HG03039 (cell line): Measurements from ENCODE around the gene NAA38.
A peak's percentile ranks its signal among the peaks of the same experiment; 100 is the strongest.

ENCODE experiments used
- ATAC-seq: cut with Tn5 transposase; IDR thresholded peaks from one replicate; pipeline ENCODE4 v1.9.1; 2021; ENCODE audit warnings: mild to moderate bottlenecking, moderate library complexity; ENCODE audit not compliant: unreplicated experiment

Gene NAA38

DNA sequence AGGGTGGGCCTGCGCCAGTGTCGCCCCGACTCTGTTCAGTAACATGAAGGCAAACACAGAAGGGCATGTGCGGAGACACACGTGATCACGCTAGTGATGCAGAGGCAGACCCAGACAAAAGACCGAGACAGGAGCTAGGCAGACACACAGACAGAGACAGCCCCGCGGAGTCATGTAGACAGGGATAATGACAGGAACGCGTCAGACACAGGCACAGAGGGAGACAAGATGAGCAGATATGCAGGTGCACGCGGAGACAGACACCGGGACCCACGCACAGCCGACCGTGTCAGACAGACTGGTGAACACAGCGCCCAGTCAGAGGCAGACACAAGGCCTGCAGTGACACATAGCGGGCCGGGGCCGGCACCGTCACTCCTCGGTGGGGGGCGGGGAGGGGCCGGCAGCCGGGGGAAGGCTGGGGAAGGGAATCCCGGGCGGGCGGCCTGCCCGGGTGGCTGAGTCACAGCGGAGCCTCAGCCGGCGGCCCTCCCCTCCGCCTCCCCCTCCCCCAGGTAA, 15.9 kb downstream of the NAA38 start:
- peak; percentile 8 for ATAC-seq

DNA sequence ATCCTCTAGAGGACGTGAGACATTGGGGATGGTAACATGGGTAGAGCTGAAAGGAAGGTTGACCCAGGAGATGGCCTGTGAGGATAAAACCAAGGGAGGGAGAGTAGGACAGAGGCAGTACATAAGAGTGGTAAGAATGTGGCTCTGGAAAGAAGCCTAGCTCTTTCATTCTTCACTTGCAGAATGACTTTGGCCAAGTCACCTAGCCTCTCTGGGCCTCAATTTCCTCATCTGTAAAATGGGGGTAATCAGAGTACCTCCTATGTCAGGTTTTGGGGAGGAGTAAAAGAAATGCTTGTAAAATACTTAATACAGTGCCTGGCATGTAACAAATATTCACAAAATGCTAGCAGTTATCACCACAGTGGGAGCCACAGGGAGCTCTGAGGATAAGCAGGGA, 16.5 kb downstream of the NAA38 start:
- ATAC-seq, result no peak

DNA sequence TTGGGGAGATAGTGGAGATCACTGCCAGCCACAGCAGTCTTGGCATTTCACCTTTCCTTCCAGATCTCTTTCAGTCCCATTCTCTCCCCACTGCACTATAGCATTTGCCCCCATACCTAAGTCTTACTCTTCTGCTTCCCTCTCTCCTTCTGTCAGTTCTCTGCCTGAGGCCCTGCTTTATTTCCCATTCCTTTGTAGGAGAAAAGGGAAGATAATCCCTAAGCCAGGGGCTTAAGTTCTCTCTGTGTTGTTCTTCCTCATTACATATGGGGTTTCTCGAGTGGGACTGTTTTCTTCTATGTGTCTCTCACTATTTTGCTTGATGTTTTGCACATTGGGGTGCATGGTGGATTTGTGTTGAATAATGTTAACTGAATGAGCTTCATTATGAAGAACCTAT, 16.9 kb downstream of the NAA38 start:
- no peak for ATAC-seq

DNA sequence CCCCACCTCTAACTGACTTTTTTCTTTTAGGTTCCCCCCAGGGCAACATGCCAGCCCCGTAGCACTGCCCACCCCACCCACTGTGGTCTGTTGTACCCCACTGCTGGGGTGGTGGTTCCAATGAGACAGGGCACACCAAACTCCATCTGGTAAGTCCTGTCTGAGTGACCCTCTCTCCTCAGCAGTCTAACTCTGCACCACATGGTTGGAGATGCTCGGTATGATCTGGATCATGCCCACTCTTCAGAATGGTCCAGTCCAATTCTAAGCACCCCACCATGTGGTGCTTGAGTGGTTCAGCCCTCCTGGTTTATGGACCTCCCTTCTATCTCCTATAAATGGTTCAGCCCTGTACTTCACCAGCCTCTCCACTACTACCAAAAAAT, 17.5 kb downstream of the NAA38 start:
- no peak for ATAC-seq

DNA sequence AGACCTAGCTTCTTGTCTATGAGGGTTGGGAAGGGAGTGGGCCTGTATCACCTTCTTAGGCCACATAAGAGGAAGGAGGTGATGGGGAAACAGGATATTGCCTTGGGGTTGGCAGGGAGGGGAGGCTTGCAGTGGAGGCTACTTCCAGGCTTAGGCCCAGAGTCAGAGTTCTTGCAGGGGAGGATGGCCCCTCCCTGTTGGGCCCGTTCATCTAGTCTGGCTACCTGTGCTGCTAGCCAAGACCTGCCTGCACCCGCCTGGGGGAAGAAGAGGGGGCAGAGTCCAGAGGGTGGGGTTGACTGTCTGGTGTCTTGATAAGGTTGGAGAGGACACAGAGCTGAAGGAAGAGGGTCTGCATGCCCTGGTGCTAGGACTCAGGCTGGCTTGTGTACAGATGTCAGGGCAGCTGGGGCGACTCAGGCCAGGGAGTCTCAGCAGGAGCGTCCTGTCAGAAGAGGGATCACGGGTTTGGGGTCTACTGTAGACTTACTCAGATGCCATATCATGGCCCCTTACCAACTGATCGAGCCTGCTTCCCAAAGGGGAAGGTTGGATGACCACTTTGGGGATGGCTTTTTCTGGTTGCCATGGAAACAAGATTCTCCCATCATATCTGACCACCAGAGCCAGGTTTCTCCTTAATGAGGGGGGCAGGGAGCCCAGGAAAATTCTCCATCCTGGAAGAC, 18.0 kb downstream of the NAA38 start:
- no peak for ATAC-seq

DNA sequence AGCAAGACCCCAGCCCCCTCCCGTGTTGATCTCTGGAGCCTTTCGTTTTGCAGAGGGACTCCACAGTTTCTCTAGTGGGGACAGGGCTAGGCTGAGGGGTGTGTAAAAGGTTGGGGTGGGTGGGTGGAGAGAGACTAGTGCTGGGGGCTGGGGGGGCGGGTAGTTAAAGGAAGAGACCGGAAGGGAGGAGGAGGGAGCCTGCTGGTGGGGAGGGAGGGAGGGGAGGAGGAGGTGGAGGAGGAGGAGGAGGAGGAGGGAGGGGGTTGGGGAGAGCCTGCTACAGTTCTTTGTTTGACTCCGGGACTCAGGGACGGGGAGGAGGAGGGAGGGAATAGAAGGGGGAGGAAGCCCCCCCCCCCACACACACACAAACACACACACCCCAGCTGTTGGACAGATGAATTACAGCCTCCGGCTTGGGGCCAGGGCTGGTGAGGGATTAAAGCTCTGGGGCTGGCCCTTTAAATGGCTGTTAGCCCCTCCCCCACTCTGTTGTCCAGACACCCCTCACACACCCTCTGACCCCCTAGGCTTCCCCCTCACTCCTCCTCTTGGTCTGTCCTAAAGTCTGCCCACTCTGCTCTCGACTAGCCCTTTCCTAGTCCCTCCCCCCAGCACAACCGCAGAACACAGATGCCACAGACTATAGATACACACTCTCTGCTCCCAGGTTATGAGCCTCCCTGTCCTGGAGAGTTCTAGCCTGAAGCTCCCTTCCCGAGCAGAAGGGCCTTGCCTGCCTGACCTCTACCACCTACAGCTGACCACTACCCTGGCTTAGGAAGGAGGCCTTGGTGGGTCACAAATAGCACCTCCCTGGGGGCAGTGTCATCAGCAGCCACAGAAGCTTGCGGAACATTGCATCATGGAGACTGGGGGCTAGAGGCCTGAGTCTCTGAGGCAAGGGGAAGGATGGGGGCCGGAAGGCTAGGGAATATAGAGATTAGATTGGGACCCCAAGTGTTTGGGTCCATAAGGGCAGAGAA, 19.0 kb downstream of the NAA38 start:
- ATAC-seq, result no peak

DNA sequence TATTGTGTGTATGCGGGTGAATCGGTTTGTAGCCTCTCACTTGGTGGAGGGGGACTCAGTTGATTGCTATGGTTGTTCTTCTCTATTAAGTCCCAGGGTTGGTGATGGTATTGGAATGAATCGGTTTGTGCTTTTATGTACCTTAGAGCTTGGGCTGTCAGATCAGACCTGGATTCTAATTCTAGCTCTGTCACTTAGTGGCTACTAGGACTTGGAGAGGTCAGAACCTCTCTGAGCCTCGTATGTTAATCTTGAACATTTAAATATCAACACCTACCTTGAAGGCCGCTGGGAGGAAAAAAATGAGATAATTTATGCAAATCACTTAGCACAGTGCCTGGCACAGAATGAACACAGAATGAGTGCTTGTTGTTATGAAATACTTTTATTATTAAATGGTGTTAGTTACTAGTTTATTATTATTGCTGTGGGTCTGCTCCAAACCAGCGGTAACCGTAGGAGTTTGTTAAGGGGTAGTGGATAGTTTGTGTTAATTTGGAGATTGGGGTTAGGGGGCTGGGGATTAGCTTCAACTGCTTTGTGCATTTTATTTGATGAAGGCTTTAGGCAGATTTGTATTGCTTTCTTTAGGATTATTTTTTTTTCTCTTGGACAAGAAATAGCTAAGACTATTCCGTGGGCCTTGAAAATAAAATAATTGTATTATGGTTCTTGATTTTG, 19.8 kb downstream of the NAA38 start:
- ATAC-seq, result no peak

DNA sequence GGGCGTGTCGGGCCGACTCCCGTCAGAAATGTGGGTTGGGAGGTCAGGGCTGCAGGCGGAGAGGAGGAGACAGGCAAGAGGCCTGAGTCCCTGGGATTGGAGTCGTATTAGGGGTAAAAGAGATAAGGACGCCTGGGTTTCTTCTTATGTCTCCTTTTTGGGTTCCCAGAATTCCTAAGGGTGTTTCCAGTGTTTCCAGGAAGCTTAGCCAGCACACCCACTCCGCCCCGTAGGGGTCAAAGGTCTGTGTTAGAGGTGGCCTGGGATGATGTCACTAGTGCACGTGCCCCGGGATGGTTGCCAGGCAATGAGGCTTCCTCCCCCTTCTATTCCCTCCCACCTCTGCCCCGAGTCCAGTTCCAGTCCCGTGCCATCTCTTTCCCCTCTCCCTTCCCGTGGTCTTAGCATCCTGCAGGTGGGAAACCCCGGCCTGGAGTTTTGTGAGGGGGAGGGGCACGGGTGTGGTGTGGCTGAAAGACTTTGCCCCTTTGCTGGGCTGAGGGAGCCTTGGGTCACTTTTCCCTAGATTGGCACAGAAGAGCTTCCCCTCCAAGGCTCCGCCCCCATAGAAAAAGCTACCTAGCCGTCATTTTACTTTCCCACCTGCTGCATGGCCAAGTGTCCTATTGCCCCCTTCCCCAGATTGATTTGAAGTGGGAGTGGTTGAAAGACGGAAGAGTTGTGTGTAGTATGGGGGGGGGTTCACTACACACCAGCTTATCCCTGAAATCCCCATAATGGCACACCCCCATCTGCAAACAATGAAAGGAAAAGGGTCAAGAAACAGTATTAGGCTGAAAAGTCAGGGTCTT, 20.6 kb downstream of the NAA38 start:
- no peak for ATAC-seq

DNA sequence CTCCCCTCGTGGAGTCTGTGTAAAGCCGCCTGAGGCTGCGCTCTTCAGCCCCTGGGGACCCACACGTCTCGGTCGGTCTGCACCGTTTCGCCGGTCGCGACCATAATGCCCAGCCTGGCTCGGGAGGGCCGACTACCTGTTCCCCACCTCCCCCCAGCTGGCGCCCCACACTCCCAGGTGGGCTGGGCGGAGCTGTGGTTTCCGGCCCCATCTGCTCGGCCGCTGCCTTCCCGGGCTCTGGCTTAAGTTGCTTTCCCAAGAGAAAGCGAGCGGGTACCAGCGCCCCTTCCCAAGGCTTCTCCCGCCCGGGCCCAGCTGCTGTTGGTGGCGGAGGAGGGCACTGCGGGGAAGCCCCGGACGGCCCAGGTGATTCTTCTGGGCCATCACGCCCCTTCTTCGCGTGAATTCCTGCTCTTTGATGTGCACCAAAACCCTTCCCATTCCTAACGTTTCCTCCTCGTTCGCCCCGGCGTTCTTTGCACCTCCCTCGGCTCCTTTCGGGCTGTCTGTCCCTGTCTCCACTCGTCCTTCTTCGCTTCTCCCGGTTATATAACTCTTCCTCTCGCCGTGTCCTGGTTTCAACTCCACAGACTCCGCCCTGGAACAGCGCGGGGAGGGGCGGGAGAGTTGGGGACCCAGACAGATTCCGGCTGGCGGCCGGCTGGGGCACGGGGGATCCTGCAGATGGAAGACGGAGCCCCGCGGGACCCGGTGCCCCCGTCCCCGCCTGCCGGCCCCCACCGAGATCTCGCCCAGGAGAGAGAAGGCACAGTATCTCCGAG, 21.4 kb downstream of the NAA38 start:
- ATAC-seq, result peak; percentile 26

DNA sequence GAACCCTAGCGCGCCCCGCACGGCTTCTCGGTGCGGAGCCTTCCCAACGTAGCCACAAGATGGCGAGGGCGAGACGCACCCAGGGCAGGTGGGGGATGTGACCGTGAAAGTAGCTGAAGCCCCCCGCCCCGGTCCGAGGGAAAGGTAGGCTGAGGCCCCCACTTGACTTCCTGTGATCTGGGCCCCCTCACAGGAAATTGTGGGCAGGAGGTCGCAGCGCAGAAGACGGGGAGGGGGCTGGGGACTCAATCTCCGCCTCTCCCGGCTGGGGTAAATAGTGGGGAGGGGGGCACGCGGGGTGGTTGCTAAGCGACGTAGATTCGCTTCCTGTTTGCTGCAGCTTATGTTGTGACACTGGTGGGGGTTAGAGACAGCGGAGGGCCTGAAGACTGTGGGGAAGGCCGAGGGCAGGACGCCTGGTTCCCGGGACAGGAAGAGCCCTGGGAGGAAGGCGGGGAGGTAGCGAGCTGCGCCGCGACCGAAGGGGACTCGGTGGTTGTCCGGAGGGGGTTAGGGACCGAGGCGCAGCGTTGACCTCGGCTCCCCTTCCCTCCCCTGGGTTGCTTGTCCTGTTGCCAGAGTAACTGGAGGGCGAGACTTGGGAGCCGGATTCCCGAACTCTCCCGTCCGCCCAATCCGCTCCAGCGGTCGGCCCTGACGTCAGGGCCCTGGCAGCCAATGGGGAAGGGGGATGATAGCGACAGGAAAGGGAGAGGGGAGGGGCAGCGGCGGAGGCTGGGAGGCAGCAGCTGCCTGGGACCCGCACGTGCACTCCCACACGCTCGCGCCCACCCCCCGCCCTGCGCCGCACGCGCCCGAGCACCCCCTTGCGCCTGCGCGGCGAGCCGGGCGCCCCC, 22.2 kb downstream of the NAA38 start:
- peak; percentile 39 for ATAC-seq

DNA sequence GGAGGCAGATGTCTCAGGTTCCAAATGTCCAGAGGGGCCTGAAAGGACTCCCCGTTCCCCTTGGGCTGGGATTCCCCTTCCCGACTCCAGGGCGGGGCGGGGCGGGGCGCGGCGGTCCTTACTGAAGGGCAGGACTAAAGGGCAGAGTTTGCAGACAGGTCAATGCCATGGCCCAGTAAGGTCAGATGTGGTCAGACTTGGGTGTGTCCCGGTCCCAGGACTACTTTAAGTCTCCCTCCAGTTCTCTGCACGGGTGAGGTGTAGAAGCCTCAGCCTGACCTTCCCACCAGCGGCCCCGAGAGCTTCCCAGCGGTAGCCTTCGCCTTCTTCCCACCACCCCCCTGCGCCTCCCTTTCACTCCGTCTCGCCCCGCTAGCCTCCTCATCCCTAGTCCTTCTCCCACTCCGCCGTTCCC, 22.8 kb downstream of the NAA38 start:
- ATAC-seq, result no peak

DNA sequence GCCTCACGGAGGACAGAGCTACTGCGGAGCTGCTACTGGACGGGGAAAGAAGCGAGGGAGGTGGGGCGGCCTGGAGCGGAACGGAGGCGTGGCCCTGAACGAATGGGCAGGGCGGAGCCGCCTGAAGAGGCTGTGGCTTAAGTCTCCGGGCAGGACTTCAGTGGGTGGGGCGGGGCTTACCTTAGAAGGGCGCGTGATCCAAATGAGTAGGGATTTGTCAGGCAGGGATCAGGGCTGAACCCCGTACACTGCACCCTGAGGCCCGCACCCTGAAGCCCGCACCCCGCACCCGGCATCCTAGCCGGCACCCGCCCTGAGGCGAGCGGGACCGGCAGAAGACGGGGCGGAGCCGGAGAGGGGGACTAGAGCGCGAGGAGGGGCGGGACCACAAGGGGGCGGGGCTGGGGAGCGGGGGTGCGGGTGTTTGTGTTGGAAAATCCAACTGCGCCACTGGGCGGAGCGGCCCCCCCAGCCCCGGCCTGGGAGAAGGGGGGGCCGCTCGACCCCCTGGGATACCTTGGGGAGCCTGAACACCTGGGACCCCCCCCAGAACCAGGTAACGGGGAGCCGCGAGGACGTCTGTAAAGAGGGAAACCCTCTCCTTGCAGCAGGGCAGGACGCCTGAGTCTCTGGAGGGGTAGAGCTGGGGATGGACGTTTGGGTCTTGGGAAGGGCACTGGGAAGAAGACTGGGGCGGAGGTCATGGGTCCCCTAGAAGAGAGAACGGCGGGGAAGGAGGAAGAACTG, 23.4 kb downstream of the NAA38 start, which contains the start of gene KDM6B:
KDM6B (plus strand) TSS at position 423 of the 747 bp plus-strand sequence. CDS start 11,338 bp downstream, outside the sequence.
- peak; percentile 36 for ATAC-seq

DNA sequence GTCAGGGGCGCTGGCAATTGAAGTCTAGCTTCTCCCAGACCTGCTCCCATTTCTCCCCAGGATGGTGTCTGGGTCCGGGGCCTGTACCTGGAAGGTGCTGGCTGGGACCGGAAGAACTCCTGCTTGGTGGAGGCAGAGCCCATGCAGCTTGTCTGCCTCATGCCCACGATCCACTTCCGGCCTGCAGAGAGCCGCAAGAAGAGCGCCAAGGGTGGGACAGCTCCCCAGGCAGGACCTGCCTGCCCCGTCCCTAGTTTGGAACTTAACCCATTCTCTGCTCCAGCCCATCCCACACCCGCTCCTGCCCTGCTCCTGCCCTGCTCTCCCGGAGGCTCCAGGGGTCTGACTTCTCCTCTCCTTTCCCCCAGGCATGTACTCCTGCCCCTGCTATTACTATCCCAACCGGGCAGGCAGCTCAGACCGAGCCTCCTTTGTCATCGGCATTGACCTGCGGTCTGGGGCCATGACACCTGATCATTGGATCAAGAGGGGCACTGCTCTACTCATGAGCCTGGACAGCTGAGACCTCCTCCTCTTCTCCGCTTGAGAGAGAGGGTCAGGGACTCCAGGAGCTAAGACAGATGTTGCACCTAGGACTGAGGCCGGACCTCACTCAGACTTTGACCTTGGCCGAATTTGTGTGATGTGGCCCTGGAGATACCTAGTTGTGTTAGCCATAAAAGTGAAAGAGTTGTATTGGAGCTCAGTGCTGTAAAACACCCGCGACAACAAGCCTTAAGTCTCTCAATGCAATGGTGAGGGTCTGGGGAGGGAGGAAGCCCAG, 24.2 kb downstream of the NAA38 start:
- no peak for ATAC-seq

DNA sequence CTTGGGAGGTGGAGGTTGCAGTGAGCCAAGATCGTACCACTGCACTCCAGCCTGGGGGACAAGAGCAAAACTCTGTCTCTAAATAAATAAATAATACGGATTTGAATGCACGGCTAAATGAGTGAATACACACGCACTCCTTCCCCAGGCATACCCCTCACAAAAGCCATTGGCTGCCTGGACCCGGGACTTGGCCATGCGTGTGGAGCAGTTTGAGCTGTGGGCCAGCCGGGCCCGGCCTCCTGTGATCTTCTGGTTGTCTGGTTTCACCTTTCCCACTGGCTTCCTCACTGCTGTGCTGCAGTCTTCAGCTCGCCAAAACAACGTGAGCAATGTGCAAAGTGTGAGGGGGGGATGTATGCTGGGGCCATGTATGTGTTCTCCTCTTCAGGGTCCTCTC, 24.9 kb downstream of the NAA38 start:
- no peak for ATAC-seq

DNA sequence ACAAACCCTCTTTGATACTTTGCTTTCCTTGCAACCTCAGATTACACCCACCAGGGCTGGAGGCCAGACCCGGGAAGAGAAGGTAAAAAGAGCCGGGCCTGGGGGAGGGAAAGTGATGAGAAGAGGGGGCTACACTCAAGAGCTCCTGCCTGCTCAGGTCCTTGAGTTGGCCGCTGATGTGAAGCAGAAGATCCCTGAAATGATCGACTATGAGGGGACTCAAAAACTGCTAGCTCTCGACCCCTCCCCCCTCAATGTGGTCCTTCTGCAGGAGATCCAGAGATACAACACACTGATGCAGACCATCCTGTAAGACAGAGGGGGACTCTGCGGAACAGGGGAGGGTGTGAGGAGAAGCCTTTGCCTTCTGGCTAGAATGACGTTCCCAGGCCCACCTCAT, 26.1 kb downstream of the NAA38 start:
- ATAC-seq, result no peak

DNA sequence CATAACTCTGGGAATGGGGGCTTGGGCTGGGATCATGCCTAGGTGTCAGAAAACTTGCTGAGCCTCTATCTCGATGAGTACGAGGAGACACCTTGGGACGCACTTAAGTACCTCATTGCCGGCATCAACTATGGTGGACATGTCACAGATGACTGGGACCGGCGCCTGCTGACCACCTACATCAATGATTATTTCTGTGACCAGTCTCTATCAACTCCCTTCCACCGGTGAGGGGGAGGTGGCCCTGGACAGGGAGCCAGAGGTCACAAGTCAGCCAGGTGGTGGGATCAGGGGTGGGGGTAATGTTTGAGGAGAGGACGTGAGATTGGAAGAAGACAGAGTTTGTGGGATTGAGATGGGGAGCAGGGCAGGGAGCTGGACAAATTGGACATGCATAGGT, 26.7 kb downstream of the NAA38 start:
- ATAC-seq, result no peak
